22Rv1 (cell line): ENCODE data around the gene FICD.

Experiments
- CTCF ChIP-seq: fragments of 450-650 bp; IDR thresholded peaks from 2 replicates; pipeline ENCODE4 v1.5.1; 2017; ENCODE audit warnings: mild to moderate bottlenecking
- ZFX ChIP-seq: fragments of 450-650 bp; IDR thresholded peaks from 2 replicates; pipeline ENCODE4 v1.6.1; 2017; ENCODE audit warnings: antibody characterized with exemption, borderline replicate concordance

GRCh38 chr12:108495054-108495453 is 20.0 kb upstream of the FICD start:
- TF ChIP-seq CTCF (peak; percentile 83), ZFX (no peak)
